GM18505 (cell line): Measurements from ENCODE around the gene MYBPH.
A peak's percentile ranks its signal among the peaks of the same experiment; 100 is the strongest.

ENCODE experiments used
- ATAC-seq: cut with Tn5 transposase; IDR thresholded peaks from one replicate; pipeline ENCODE4 v1.9.1; 2021; ENCODE audit not compliant: unreplicated experiment
- POLR2A ChIP-seq: IDR thresholded peaks from 4 replicates; pipeline ENCODE4 v1.6.1; 2011; ENCODE audit warnings: borderline replicate concordance; ENCODE audit not compliant: insufficient read depth, insufficient read length; ENCODE audit errors: extremely low read depth

MYBPH gene

DNA sequence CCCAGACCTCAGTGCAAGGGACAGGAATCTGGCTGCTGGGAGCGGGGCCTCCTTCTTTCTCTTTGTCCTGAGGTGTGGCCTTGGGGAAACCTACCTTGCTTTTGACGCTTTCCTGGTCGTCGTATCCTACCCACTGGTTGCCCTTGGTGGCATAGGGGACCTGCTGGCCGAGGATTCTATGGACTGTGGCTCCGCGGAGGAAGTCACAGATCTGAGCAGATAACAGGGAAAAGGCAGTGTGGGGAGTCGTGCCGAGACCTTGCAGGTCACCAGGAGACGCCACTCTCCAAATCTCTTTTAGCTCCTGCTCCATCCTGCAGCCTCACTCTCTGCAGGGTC is 4.0 kb upstream of the MYBPH start:
- TF ChIP-seq POLR2A = no peak
- ATAC-seq = no peak

DNA sequence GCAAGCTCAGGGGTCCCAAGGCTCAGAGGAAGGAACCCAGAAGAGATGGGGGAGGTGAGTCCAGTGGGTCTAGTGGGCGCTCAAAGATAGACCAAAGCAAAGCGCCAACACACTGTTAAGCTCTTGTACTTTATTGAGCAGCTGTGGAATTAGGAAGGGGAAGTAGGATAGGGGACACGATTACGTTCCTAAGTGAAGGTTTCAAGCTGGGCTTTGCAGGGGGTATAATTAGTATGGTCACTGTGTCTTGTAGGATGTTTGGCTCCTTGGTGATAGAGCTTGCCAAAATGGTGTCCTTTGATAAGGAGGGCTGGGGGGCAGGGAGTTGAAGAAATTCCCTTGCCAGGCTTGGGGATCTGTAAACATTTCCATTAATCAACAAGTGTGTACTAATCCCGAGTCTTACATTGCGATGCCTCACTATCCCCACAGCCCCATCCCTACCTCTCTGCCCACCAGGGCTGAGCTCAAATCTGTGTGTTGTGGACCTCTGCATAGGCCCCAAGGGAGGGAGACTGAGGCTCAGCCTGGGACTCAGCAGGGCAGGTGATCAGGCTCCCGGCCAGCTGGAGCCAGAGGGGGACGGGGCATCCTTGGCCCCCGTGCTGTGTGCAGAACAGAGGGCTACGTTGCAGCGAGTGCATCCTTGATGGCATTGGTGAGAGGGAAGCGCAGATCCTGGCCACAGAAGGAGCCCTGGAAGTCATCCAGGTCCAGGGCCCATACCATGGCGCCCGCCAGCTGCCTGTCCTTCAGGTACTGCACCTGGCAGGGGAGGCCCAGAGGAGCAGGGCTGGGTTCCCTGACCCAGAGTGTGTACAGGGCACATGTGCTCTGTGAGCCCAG is 3.4 kb upstream of the MYBPH start:
- ATAC-seq = no peak
- no peak for TF ChIP-seq POLR2A

DNA sequence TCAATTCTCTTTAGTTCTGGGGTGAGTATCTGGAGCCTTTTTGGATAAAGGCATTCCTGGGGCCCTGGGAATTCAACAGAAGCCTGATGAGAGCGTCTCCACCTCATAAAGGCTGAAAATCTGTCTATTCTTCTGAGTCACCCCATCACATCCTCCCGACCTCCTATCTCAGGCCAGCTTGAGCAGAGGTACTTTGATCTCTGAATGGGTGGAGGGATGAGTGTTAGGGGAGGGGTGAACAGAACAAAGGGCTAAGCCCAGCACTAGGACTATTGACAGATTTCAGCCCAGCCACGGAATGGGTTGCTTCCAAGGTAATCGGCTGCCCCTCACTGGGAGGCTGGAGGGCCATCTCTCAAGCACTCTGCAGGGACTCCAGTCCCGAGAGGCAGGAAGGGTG is 2.5 kb upstream of the MYBPH start:
- TF ChIP-seq POLR2A = no peak
- ATAC-seq = no peak

DNA sequence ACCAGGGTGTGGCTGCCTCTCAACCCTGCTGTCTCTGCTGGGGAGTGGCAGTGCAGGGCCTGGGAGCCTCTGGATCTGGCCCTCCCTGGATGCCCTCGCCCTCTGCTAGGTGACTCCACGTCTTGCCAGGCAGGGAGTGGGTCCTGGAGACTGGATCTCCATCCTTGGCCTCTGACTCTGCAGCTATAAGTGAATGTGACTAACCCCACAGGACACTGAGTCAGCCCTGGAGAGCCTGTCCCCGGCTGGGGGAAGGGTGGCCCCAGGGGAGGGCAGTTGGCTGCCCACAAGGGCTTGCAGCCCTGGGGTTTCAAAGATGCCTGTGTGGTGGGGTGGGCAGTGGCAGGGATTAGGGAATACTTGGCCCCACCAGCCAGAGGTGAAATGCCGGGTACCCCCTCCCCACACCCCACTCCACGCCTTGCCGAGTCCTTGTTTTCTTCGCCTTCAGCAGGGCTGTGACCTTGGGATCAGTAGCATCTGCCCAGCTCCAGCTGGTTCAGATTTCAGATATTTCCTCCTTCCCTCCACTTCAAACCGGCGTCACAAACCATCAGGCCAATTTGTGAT is 1.9 kb upstream of the MYBPH start:
- TF ChIP-seq POLR2A = no peak
- no peak for ATAC-seq

DNA sequence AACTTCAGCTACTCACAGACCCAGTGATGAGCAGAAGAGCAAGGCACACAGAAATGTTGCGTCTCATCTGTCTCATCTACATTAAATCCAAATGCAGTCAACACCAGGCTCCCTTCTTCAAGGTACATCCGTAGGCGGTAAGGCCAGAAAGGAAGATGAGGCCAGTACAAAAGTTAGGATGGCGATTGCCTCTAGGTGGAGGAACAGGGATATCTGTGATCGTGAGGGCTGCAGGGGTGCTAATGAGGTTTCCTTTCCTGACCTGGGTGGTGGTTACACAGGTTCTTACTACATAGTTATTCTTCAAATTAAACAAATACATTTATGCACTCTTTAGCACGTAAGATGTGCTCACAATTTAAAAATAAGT is 1.4 kb upstream of the MYBPH start:
- no peak for ATAC-seq

DNA sequence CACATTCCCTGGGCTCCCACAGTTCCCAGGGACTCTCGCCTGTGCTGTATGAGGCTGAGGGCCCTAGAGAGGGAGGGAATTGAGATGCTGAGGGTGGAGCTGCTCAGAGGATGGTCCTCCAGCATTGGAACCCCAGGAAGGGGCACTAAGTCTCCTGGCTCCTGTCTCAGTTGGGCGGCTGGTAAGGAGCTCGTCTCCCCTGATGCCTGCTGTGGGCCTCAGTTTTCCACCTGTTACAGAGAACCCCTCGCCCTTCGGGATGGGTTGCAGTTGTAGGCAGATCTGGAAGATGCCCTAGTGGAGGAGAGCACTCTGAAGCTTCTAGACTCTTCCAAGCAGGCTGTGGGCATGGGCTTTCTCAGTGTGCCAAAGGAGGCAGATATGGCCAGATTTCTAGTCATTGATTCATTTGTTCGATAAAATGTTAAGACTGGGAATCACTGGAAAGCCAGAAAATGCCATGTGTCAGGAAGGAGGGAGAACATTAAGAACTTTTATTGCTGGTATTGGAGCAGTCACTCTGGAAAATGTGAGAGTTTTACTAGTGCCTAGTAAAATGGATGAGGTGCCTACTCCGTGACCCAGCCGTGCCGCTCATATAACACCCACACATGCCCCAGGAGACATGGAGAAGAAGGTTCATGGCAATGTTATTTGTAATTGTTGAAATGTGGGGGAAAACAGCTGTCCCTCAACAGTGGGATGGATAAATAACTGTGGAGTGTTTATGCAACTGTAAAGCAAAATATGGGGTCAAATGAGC is 828 bp upstream of the MYBPH start:
- no peak for ATAC-seq
- no peak for TF ChIP-seq POLR2A

More for the DNA sequence above, 1.4 kb upstream of the MYBPH start:
- TF ChIP-seq POLR2A = no peak

DNA sequence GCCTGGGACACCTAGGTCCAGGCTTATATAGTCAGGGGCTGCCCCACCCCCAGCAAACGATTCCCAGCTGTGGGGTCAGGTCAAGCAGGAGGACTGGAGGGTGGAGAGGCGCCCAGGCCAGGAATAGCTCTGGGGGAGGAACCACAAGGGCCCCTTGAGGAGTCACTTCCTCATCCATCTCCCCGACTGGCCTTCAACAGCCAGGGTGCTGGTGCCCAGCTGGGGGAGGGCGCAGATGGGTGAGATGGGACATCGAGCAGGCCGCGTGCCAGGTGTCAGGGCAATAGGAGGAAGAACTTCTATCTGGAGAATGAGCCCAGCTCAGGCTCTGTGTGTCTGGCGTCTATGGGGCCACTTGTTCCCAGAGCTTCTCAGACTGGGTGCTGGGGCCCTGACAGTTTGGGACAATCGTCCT is 208 bp upstream of the MYBPH start:
- ATAC-seq = no peak
- TF ChIP-seq POLR2A = no peak

DNA sequence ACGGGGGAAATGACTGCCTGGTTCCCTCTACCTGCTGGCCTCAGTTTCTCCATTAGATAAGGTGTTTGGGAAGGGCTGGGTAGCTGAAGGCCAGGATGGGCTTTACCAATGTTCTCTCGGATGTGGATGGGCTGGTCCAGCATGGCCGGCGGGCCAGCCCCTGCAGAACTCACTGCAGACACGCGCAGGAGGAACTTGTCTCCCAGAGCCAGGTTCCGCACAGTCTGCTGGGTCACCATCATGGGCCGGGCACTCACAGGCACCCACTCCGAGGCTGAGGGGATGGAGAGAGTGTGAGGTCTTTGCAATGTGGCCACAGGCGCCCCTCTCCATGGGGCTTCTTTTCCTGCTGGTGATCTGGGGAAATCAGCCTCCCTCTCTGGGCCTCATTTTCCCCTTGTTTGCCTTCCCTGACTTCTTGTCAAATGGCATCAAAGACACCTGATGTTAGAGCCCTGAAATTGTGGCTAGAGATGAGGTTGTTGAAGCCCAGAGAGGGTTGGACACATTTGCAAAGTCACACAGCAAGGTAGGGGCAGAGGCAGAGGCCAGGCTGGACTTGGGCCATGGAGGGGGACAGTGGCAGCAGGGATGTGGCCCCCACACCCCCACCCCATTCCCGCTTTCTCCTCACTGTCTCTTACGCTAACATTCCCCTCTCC is 1.2 kb downstream of the MYBPH start:
- no peak for TF ChIP-seq POLR2A
- no peak for ATAC-seq

DNA sequence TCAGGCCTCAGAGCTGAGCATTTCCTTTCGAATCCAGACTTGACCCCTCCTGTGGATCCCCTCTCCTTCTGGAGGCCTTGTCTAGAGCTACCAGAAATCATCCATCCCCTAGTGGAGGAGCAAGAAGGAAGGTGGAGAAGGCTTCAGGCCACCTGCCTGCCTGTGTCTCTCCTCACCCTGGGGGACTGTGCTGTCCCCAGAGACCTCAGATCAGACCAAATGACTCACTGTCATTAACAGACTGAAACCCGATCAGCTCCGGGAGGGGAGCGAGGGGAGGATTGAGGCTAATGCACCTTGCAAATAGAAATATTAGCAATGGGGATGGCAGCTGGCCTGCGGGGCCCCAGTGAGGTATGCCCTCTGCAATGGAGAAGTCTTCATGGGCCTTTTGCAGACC is 2.1 kb downstream of the MYBPH start:
- peak; percentile 77 for ATAC-seq
- TF ChIP-seq POLR2A = no peak

DNA sequence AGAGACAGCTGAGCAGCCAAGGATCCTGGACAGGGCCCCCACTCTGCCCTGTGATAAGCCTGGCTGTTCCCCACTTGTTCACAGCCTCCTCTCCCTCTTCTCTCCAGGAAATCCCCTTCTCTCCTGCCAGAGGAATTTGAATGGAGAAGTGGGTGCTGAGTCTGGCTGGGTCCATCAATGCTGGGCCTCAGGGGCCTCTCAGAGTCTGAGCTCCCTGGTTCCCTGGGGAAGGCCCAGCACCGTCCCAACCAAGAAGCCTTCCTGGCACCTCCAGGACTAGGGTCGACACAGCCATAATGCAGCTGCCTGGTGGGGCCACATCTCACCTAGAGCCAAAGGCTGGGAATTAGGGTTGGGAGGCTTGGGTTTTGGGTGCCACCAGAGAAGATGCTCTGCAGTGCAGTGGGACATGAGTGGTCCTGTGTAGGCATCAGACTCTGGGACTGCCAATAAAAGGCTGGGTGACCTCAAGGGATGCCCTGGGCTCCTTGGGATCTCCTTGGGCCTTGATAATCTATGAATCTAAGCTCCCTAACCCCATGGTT is 2.5 kb downstream of the MYBPH start:
- TF ChIP-seq POLR2A = no peak
- no peak for ATAC-seq

DNA sequence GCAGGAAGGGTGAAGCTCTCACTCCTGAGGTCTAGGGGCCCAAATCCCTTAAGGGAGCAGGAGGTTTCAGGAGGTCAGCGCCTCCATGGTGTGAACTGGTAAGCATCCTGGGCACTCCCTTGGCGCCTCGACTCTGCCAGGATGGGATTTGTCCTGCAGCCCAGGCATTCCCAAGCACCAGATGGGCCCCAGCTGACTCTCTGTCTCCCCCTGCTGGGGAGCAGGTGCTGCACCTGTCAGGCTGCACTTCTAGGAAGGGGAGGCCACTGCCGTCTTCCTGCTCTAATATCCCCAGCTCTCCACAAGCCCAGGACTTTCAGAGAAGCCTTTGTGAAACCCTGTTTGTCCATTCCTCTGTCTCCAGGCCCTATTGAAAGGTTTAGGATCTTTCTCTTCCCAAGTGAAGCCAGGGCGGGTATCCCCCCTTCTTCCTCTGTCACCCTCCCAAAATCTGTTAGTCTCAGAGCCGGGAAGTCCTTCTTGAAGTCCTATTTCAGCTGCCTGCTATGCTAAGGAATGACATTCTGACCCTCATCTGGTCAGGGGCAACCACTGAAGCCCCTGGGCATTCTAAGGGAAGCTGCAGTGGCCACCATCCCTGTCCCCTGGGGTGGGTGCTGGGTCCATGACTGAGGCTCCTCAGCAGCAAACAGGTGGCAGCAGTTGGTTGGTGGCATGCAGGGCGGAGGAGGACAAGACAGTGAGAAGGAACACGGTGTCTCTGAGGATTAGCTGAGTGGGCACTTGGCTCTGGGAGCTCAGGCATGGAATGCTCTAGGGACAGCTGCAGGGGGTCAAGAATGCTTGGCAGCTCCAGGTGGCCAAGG is 3.2 kb downstream of the MYBPH start:
- no peak for ATAC-seq
- TF ChIP-seq POLR2A = no peak

DNA sequence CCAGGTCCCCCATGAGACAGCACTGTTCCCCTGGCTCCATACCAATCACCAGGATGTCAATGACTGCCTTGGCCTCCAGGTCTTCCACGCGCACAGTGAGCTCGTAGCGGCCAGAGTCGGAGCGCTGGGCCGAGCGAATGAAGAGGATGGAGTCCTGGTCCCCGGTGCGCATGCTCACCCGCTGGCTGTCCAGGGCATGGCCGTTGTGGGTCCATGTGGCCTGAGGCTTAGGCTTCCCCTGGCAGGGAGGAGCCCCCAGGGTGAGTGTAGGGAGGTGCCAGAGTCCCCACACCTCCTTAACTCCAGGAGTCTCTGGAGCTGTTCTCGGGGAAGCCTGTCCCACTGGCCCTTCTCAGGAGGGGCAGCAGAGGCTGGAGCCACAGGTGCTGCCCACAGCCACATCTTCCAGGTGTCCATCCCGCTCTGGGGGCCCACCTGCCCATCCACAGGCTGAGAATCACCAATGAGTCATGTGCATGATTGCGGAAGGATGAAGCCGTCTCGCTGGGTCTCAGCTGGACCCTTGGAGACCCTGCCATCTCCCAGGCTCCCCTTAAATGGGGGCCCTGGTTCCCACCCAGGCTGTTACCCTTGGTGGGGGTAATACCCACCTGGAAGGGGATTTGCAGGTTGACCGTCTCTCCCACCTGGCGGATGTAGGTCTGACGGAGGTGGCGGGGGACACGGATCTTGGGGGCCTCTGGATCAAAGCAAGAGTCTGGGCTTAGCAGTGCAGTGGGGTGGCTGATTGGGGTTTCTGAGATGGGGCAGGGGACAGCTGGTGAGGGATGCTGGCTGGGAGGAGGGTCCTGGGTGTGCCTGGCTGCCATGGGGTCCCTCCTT is 4.1 kb downstream of the MYBPH start:
- no peak for TF ChIP-seq POLR2A
- ATAC-seq = no peak
